Mesothelial cell of epicardium (in vitro differentiated cells): ENCODE measurements around the gene SPAG16. TPM values are rescaled to one million over a fixed set of nuclear protein-coding genes. Genes with fewer than 3 reads are reported as not detected.
A peak's percentile ranks its signal among the peaks of the same experiment; 100 is the strongest.

Source experiments
- DNase-seq, 2 experiments: peaks; one replicate each; pipeline ENCODE4 v3.0.0; 2021; ENCODE audit warnings: low spot score in 2 of 2; ENCODE audit not compliant: unreplicated experiment in 2 of 2
- H3K27ac Mint-ChIP-seq: 2 replicates; pipeline ENCODE4 v1.8.0; 2021; ENCODE audit warnings: mixed read lengths
- H3K27me3 Mint-ChIP-seq: 2 replicates; pipeline ENCODE4 v1.8.0; 2021; ENCODE audit warnings: low read depth, mixed read lengths
- H3K36me3 Mint-ChIP-seq: 2 replicates; pipeline ENCODE4 v1.8.0; 2021; ENCODE audit warnings: mixed read lengths
- H3K4me1 Mint-ChIP-seq: 2 replicates; pipeline ENCODE4 v1.8.0; 2021; ENCODE audit warnings: mixed read lengths
- H3K4me3 Mint-ChIP-seq: 2 replicates; pipeline ENCODE4 v1.8.0; 2021; ENCODE audit warnings: mild to moderate bottlenecking, moderate library complexity, mixed read lengths
- H3K9me3 Mint-ChIP-seq: 2 replicates; pipeline ENCODE4 v1.8.0; 2021; ENCODE audit warnings: mixed read lengths
- total RNA-seq: library from RNA; stranded (reverse); gene quantifications from 3 replicates; pipeline ENCODE4 v1.2.1, GENCODE V29; 2021
- TF ChIP-seq, protein P1 (sequence below): fragments of 200-600 bp; sonication (generic); IDR thresholded peaks from one replicate; pipeline ENCODE4 v1.5.0; 2021; ENCODE audit warnings: antibody characterized with exemption; ENCODE audit not compliant: unreplicated experiment

The SPAG16 gene
- total RNA-seq, 1 donor from 2014 or later, result 35.1 TPM

DNA sequence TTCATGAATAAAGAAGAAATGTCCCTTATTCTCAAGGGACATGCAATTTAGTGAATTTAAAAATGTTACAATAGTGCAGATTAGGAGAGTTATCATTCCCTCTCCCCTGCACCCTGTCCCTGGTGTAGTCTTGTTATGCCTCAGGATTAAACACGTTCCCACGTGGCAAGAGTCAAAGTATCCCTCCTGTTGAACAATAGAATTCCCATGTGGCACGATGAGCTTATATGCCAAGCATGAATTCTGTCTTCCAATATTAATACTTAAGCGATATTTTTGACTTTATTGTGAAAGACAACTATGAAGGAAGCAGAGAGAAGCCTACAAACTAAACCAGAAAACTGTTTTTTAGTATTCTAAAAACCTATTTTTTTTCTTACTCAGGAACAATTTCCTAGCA, 36.7 kb upstream of the SPAG16 start:
- Mint-ChIP-seq H3K9me3 (no peaks in the 10 kb centered on the region), H3K4me1 (peaks cover 29% of the 10 kb centered on the region), H3K4me3 (no peak overlapping the region), H3K27ac (no peak overlapping the region), H3K27me3 (no peaks in the 10 kb centered on the region), H3K36me3 (no peaks in the 10 kb centered on the region)
- DNase-seq, result no peak
- TF ChIP-seq, protein P1, sequence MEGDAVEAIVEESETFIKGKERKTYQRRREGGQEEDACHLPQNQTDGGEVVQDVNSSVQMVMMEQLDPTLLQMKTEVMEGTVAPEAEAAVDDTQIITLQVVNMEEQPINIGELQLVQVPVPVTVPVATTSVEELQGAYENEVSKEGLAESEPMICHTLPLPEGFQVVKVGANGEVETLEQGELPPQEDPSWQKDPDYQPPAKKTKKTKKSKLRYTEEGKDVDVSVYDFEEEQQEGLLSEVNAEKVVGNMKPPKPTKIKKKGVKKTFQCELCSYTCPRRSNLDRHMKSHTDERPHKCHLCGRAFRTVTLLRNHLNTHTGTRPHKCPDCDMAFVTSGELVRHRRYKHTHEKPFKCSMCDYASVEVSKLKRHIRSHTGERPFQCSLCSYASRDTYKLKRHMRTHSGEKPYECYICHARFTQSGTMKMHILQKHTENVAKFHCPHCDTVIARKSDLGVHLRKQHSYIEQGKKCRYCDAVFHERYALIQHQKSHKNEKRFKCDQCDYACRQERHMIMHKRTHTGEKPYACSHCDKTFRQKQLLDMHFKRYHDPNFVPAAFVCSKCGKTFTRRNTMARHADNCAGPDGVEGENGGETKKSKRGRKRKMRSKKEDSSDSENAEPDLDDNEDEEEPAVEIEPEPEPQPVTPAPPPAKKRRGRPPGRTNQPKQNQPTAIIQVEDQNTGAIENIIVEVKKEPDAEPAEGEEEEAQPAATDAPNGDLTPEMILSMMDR, result no peak

DNA sequence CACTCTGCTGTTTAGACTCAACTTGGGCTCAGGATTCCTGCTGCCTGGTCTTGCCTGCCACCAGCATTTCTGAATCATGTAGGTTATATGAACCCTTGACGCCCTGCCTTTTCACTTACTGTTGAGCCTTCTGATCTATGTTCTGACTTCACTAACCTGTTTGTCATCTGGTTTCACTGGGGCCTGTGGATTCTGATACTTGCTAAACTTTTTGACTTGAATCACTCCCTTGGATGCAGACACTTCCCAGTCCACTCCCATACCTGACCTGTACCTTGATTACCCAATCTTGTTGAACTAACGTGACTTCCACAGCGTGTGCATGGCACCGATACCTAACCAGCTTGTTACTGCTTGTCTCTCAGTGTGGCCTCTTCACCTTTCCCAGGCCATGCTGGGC, 35.6 kb upstream of the SPAG16 start:
- Mint-ChIP-seq H3K27me3 (no peaks in the 10 kb centered on the region), H3K4me1 (peaks cover 33% of the 10 kb centered on the region), H3K4me3 (no peak overlapping the region), H3K36me3 (no peaks in the 10 kb centered on the region), H3K27ac (peak overlapping the region; percentile 40), H3K9me3 (no peaks in the 10 kb centered on the region)
- TF ChIP-seq, protein P1, result no peak
- no peak for DNase-seq

DNA sequence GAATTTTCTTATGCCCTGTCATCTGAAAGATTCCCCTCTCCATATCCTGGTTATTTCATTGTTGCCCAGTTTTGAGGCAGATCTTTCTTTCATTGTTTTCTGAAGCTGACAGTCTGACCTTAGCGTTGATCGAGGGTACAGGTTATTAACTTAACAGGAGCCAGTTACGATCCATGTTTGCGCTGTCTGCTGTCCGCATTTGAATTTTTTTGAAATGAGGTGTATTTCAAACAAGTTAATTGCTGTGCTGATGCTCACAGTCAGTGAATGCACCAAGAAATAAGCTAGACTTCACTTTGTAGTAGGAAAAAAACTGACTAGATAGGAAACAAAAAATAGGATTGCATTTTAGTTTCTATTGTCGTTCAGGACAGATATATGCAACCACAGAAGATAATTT, 34.8 kb upstream of the SPAG16 start:
- no peak overlapping the region for H3K4me3 Mint-ChIP-seq
- H3K36me3 Mint-ChIP-seq, result no peaks in the 10 kb centered on the region
- no peaks in the 10 kb centered on the region for H3K27me3 Mint-ChIP-seq
- H3K27ac Mint-ChIP-seq, result no peak overlapping the region
- no peaks in the 10 kb centered on the region for H3K9me3 Mint-ChIP-seq
- TF ChIP-seq, protein P1, result no peak
- H3K4me1 Mint-ChIP-seq, result peaks cover 37% of the 10 kb centered on the region
- DNase-seq, result no peak

DNA sequence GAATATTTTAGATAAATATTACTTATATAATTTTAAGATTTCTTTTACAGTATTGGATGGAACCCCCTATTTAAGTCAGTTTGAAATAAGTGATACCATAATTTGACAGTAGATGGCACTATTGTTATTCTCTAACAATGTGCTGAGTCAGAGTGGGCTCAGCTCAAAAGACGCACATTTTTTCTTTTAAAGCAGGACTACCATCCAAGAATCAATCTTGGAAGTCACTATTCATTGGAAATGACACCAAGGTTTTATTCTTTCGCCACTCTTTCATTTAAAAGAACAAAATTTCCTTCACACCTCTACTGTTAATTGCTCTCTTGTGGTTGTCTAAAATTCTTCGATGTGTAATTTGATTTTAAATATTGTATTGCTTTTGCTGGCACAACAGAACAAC, 32.6 kb upstream of the SPAG16 start:
- H3K36me3 Mint-ChIP-seq, result no peaks in the 10 kb centered on the region
- H3K27ac Mint-ChIP-seq, result no peak overlapping the region
- H3K4me1 Mint-ChIP-seq, result peaks cover 37% of the 10 kb centered on the region
- TF ChIP-seq, protein P1, result peak; percentile 86
- peaks cover 2% of the 10 kb centered on the region for H3K9me3 Mint-ChIP-seq
- H3K27me3 Mint-ChIP-seq, result no peaks in the 10 kb centered on the region
- H3K4me3 Mint-ChIP-seq, result no peak overlapping the region
- no peak for DNase-seq

DNA sequence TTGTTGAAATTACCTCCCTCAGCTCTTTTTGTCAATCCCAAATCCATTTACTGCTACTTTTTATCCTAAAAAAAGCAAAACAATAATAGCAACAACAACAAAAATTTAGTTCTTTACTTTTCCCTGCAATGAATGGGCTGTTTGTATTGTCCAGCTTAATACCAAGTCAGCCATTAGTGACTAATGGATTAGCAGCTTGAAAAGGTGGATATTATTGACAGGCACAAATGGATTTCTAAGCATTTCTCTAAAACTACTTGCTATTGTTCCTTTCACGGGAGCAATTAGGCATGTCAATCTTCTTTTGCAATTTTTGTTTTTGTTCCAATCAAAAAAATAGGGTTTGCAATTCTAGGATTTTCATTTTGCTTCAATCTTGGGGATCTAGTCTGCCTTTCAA, 32.1 kb upstream of the SPAG16 start:
- Mint-ChIP-seq H3K4me3 (no peak overlapping the region), H3K27me3 (no peaks in the 10 kb centered on the region), H3K9me3 (peaks cover 4% of the 10 kb centered on the region), H3K4me1 (peaks cover 37% of the 10 kb centered on the region), H3K36me3 (no peaks in the 10 kb centered on the region), H3K27ac (no peak overlapping the region)
- no peak for DNase-seq
- TF ChIP-seq, protein P1, result no peak

DNA sequence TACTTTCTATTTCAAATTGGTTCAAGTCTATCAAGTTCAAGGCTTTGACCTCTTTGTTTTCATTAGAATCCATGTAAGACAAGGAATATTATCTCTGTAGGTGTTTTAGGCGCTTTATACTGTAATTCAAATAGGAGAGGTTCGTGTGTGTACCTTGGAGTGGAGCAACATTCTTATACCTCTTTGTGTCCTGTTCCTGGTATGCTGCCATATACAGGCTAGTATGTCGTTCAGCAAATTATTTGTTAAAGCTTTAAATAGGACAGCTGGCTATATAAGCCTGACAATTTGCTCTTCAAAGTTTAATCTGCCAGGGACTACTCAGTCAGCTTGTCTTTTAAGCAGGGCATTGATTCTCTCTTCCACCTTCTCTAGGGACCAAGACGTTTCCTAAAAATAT, 31.1 kb upstream of the SPAG16 start:
- Mint-ChIP-seq H3K4me3 (no peak overlapping the region), H3K27me3 (no peaks in the 10 kb centered on the region)

More for the DNA sequence above, 31.1 kb upstream of the SPAG16 start:
- Mint-ChIP-seq H3K4me1 (peaks cover 37% of the 10 kb centered on the region), H3K27ac (no peak overlapping the region), H3K9me3 (peaks cover 4% of the 10 kb centered on the region), H3K36me3 (no peaks in the 10 kb centered on the region)
- DNase-seq, result no peak
- TF ChIP-seq, protein P1, result no peak
